PC-3 (cell line): ENCODE results near the gene TMEM259.

Source experiments
- CTCF ChIP-seq: fragments of 300-600 bp; sonication (generic); conservative IDR thresholded peaks from 2 replicates; pipeline ENCODE4 v1.5.1; 2017; ENCODE audit warnings: antibody characterized with exemption, low read depth, mild to moderate bottlenecking, low read length
- EZH2 ChIP-seq: fragments of 300-600 bp; sonication (generic); IDR thresholded peaks from one replicate; pipeline ENCODE4 v1.6.1; 2017; ENCODE audit warnings: antibody characterized with exemption, mild to moderate bottlenecking, low read length; ENCODE audit not compliant: unreplicated experiment
- EZH2phosphoT487 ChIP-seq: fragments of 300-600 bp; sonication (generic); IDR thresholded peaks from 2 replicates; pipeline ENCODE4 v1.6.1; 2018; ENCODE audit warnings: mild to moderate bottlenecking, antibody characterized with exemption, low read length, borderline replicate concordance

- TF ChIP-seq CTCF (peak; percentile 23; the same call in 1 of the 2 replicates), EZH2phosphoT487 (no peak), EZH2 (no peak)
Observed at GRCh38 chr19:989381-990081, 31.4 kb downstream of the TMEM259 start.
